Measurements from ENCODE around the gene ANKRD33B. TPM values are rescaled to one million over a fixed set of nuclear protein-coding genes. Genes with fewer than 3 reads are reported as not detected.
A peak's percentile ranks its signal among the peaks of the same experiment; 100 is the strongest.

Gene ANKRD33B
- total and polyA plus RNA-seq, 9 of the 15 experiments (the other 6 are each of a cell fraction or from before 2014, with no cell fraction given): 0.10 to 1.7 (median 0.40) TPM

GRCh38 chr5:10530601-10531320 lies 33.1 kb upstream of the ANKRD33B start:
- H3K4me2 ChIP-seq (ENCODE audit: insufficient read depth, low read length): no peak overlapping the region
- no peak overlapping the region for H3K9ac ChIP-seq (ENCODE audit: insufficient read depth in 1 of 2, low read depth in 2 of 2, low read length in 2 of 2)
- in situ Hi-C loops (cut with MboI): no loop called here
- peaks cover 22 to 62% of the 10 kb centered on the region in 2 experiments for H3K27me3 ChIP-seq (ENCODE audit: control insufficient read depth in 2 of 2, insufficient read depth in 2 of 2, low read length in 2 of 2)
- ATAC-seq (no peak), DNase-seq (ENCODE audit: extremely low read depth in 1 of 4, low spot score in 3 of 4) (peak in 1 of 4 experiments; percentile 3), FAIRE-seq (peak; percentile 57)
- no TSS peak for BruUV-seq (replicated peaks)
- H4K20me1 ChIP-seq (replicated peaks; ENCODE audit: control insufficient read depth, insufficient read depth, low read length): no peaks in the 10 kb centered on the region
- no peaks in the 10 kb centered on the region for H3K9me1 ChIP-seq (ENCODE audit: control insufficient read depth, insufficient read depth, low read length)
- H2AFZ ChIP-seq (ENCODE audit: low read depth, low read length): no peak overlapping the region
- H3K4me3 ChIP-seq: no peak overlapping the region
- ChIA-PET CTCF (ENCODE audit: low intra/inter-chr PET ratio) (no interaction called here), POLR2A (interaction anchor here (0.5 to 1.0 kb wide), 4 partner anchors 11 to 155 kb away, joined by 3 read pairs; no protein-coding TSS in a partner anchor)
- WGBS (ENCODE audit: insufficient coverage, low coverage, missing lambda C conversion rate): 11% methylated on average over 11 of the region's 11 CpGs
- 0 out of 4 replicates have a peak, but pooled peaks of 1 of the 2 experiments have one; percentile 46 for TF ChIP-seq MCM7 (IDR thresholded peaks at IDR 0.05)
- TF ChIP-seq CBX5 (IDR thresholded peaks at IDR 0.05; ENCODE audit: borderline replicate concordance, low read depth): no peak
- TF ChIP-seq MCM3 (IDR thresholded peaks at IDR 0.05): peak; percentile 80; the same call in 1 of the 2 replicates
- H3K79me2 ChIP-seq (ENCODE audit: control insufficient read depth, insufficient read depth, low read length): no peaks in the 10 kb centered on the region
- no peaks in the 10 kb centered on the region for H3K9me3 ChIP-seq (replicated peaks; ENCODE audit: control insufficient read depth, insufficient read depth, low read depth, low read length)
- intact Hi-C loops (cut with micrococcal nuclease): no loop called here
- H3K36me3 ChIP-seq (ENCODE audit: control insufficient read depth, insufficient read depth, low read length): no peaks in the 10 kb centered on the region
- peaks cover 0 to 5% of the 10 kb centered on the region in 2 experiments; a peak in 3 of 5 replicates for H3K4me1 ChIP-seq (replicated peaks in 1 of 2; ENCODE audit: control insufficient read depth in 2 of 2, insufficient read depth in 2 of 2, low read length in 2 of 2)
- no peak overlapping the region for H3K27ac ChIP-seq (ENCODE audit: extremely low read depth, low read depth, low read length)

- CTCF ChIA-PET (ENCODE audit: low intra/inter-chr PET ratio): no interaction called here
Observed at GRCh38 chr5:10532421-10532820, 31.4 kb upstream of the ANKRD33B start.

More at GRCh38 chr5:10532421-10532820, 31.4 kb upstream of the ANKRD33B start:
- Histone ChIP-seq H3K79me2 (ENCODE audit: control insufficient read depth, insufficient read depth, low read length) (no peaks in the 10 kb centered on the region), H3K27ac (ENCODE audit: extremely low read depth, low read depth, low read length) (no peak overlapping the region), H3K4me3 (no peak overlapping the region), H3K4me2 (ENCODE audit: insufficient read depth, low read length) (no peak overlapping the region), H3K9me1 (ENCODE audit: control insufficient read depth, insufficient read depth, low read length) (no peaks in the 10 kb centered on the region), H4K20me1 (replicated peaks; ENCODE audit: control insufficient read depth, insufficient read depth, low read length) (no peaks in the 10 kb centered on the region), H3K27me3 (ENCODE audit: control insufficient read depth in 2 of 2, insufficient read depth in 2 of 2, low read length in 2 of 2) (peaks cover 13 to 52% of the 10 kb centered on the region in 2 experiments; a peak in 4 of 5 replicates), H3K9me3 (replicated peaks; ENCODE audit: control insufficient read depth, insufficient read depth, low read depth, low read length) (no peaks in the 10 kb centered on the region), H2AFZ (ENCODE audit: low read depth, low read length) (no peak overlapping the region), H3K36me3 (ENCODE audit: control insufficient read depth, insufficient read depth, low read length) (no peaks in the 10 kb centered on the region), H3K4me1 (replicated peaks in 1 of 2; ENCODE audit: control insufficient read depth in 2 of 2, insufficient read depth in 2 of 2, low read length in 2 of 2) (peaks cover 8 to 11% of the 10 kb centered on the region in 2 experiments), H3K9ac (ENCODE audit: insufficient read depth in 1 of 2, low read depth in 2 of 2, low read length in 2 of 2) (peak overlapping the region in 1 of 2 experiments; percentile 1; a peak in 1 of 4 replicates)
- no TSS peak for BruUV-seq (replicated peaks)
- no peak for TF ChIP-seq HLTF (IDR thresholded peaks at IDR 0.05)
- TF ChIP-seq SAFB (IDR thresholded peaks at IDR 0.05; ENCODE audit: borderline replicate concordance, low read depth, low read length): no peak
- peak; percentile 52; the same call in 1 of the 2 replicates for TF ChIP-seq C11orf30 (IDR thresholded peaks at IDR 0.05; ENCODE audit: low read depth)
- TF ChIP-seq NFE2 (IDR thresholded peaks at IDR 0.05; ENCODE audit: low read depth): peak; percentile 74
- no peak for TF ChIP-seq SNIP1 (IDR thresholded peaks at IDR 0.05; ENCODE audit: low read depth)
- no peak for TF ChIP-seq IRF2 (CRISPR knock-in tag; IDR thresholded peaks at IDR 0.05)
- no peak for TF ChIP-seq ZNF57 (CRISPR knock-in tag; IDR thresholded peaks at IDR 0.05)
- DNase-seq (ENCODE audit: extremely low read depth in 1 of 4, low spot score in 3 of 4) (peak in 2 of 4 experiments; percentile 28 to 41), ATAC-seq (peak; percentile 41), FAIRE-seq (no peak)
- in situ Hi-C loops (cut with MboI): no loop called here
- 13% methylated on average over 3 of the region's 3 CpGs for WGBS (ENCODE audit: insufficient coverage, low coverage, missing lambda C conversion rate)
- POLR2A ChIA-PET: no interaction called here
- intact Hi-C loops (cut with micrococcal nuclease): no loop called here

Data from K562 (cell line).